Ovary (tissue), 9 donors: ENCODE results near the gene SLC25A29. TPM values are rescaled to one million over a fixed set of nuclear protein-coding genes. Genes with fewer than 3 reads are reported as not detected.

ENCODE experiments used
- DNase-seq, 5 donors: peaks; one replicate each; pipeline ENCODE4 v3.0.0-alpha.2; 2019 to 2020
- H3K27ac ChIP-seq, 2 donors: fragments of 200-600 bp; one replicate each; pipeline versions ENCODE4 v1.5.1 to v1.8.0; 2019 to 2022
- H3K27me3 ChIP-seq: fragments of 200-600 bp; one replicate; pipeline ENCODE4 v1.8.0; 2022
- H3K36me3 ChIP-seq: fragments of 200-600 bp; sonication (generic); one replicate; pipeline ENCODE4 v1.5.1; 2019
- H3K4me1 ChIP-seq: one replicate; pipeline ENCODE4 v1.8.1; 2013; ENCODE audit warnings: mild to moderate bottlenecking, moderate library complexity; ENCODE audit not compliant: insufficient read depth
- H3K4me3 ChIP-seq: fragments of 200-600 bp; sonication (generic); one replicate; pipeline ENCODE4 v1.5.1; 2017
- H3K9me3 ChIP-seq, 2 donors: fragments of 200-600 bp in 1 of 2; sonication (generic) in 1 of 2; one replicate each; pipeline versions ENCODE4 v1.5.1 to v1.8.1; 2013 to 2019; ENCODE audit warnings: mild to moderate bottlenecking in 1 of 2, moderate library complexity in 1 of 2
- EP300 ChIP-seq: sonication (generic); formaldehyde crosslinking; IDR thresholded peaks from one replicate; pipeline ENCODE4 v1.6.1; 2017; ENCODE audit warnings: antibody characterized with exemption
- POLR2A ChIP-seq: fragments of 450-650 bp; IDR thresholded peaks from one replicate; pipeline ENCODE4 v1.6.1; 2017; ENCODE audit warnings: antibody characterized with exemption, mild to moderate bottlenecking, moderate library complexity
- WGBS, 3 donors: extraction: QIAGEN DNeasy Blood & Tissue Kit in 1 of 3; methylation state at CpG; one replicate each; pipeline versions ENCODE4 v1.1.5 to v1.1.7; 2013 to 2017; 5-methylcytosine and 5-hydroxymethylcytosine counted together
- intact Hi-C, 4 donors: fragments of 100-400 bp; cut with DNase I; formaldehyde crosslinking; loops; one replicate each; pipeline versions ENCODE4 v1.11.0 to v1.15.1; 2022 to 2023
- polyA plus RNA-seq, 2 donors: library from polyadenylated mRNA; stranded (reverse); fragments of 200-250 nt in 1 of 2; fragments of 350-450 nt in 1 of 2; fragmentation: Illumina TruSeq in 1 of 2; extraction: RNeasy Lipid Tissue Mini Kit (QIAGEN cat#74804) in 1 of 2; gene quantifications; one replicate each; pipeline ENCODE4 v1.2.3, GENCODE V29; 2013 to 2014
- total RNA-seq, 7 donors: library from RNA; depleted of rRNA in 2 of 7; stranded (reverse); fragments of >200 nt in 2 of 7; fragmentation: NEBNext Ultra II Directional in 3 of 7; extraction: Animal tissue kit (Norgen Biotek cat#: 25700) in 3 of 7; gene quantifications; one replicate each; pipeline versions ENCODE4 v1.1.0 to v1.2.4, GENCODE V29; 2016 to 2023
- TF ChIP-seq, protein P1 (sequence below), 3 donors: fragments of 450-650 bp in 2 of 3; fragments of 200-600 bp in 1 of 3; IDR thresholded peaks; one replicate each; pipeline versions ENCODE4 v1.5.1 to v1.8.0; 2016 to 2022; ENCODE audit warnings: antibody characterized with exemption in 3 of 3, mild to moderate bottlenecking in 1 of 3
- donor health status: DM: no; HTN: no; CAD: no; lungs with moderate emphysema.
- donor health status: DM: no; HTN: no; CAD: no.
- donor health status: Bipolar disorder and iron deficiency.
- donor health status: DM: yes; HTN: yes; CAD: no.
- donor health status: DM: no; HTN: no; CAD: no.
- donor health status: DM: yes; HTN: yes; CAD: no.

SLC25A29 gene
- total and polyA plus RNA-seq, 9 donors = 9.1 to 177 (median 69.9) TPM

DNA sequence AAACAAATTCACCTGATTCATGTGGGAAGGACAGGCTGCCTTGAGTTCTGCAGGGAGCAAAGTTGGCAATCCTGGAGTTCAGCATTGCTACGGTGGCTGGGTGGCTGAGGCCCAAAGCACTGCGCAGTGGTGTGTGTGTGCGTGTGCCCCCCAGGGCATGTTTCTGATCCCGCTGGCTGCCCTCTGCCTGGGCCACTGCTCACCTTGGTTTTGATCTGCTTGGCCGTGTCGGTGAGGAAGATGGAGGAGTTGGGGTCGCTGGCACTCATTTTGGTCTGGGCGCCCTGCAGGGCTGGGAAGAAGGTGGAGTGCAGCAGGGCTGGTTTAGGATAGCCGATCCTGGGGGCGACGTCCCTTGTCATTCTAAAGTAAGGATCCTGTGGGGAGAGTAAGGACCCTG lies 36.0 kb upstream of the SLC25A29 start:
- no peaks in the 10 kb centered on the region for H3K9me3 ChIP-seq
- intact Hi-C loops = no loop called here
- H3K27me3 ChIP-seq = no peaks in the 10 kb centered on the region
- TF ChIP-seq, protein P1, sequence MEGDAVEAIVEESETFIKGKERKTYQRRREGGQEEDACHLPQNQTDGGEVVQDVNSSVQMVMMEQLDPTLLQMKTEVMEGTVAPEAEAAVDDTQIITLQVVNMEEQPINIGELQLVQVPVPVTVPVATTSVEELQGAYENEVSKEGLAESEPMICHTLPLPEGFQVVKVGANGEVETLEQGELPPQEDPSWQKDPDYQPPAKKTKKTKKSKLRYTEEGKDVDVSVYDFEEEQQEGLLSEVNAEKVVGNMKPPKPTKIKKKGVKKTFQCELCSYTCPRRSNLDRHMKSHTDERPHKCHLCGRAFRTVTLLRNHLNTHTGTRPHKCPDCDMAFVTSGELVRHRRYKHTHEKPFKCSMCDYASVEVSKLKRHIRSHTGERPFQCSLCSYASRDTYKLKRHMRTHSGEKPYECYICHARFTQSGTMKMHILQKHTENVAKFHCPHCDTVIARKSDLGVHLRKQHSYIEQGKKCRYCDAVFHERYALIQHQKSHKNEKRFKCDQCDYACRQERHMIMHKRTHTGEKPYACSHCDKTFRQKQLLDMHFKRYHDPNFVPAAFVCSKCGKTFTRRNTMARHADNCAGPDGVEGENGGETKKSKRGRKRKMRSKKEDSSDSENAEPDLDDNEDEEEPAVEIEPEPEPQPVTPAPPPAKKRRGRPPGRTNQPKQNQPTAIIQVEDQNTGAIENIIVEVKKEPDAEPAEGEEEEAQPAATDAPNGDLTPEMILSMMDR (IDR thresholded peaks at IDR 0.05) = no peak
- TF ChIP-seq EP300 (no peak), POLR2A (no peak)
- H3K4me3 ChIP-seq = no peak overlapping the region
- 93 to 97% (median 96%) methylated on average over 11 of the region's 11 CpGs for WGBS, 3 donors
- no peak for DNase-seq
- no peaks in the 10 kb centered on the region for H3K36me3 ChIP-seq
- no peaks in the 10 kb centered on the region for H3K4me1 ChIP-seq
- H3K27ac ChIP-seq = no peak overlapping the region

DNA sequence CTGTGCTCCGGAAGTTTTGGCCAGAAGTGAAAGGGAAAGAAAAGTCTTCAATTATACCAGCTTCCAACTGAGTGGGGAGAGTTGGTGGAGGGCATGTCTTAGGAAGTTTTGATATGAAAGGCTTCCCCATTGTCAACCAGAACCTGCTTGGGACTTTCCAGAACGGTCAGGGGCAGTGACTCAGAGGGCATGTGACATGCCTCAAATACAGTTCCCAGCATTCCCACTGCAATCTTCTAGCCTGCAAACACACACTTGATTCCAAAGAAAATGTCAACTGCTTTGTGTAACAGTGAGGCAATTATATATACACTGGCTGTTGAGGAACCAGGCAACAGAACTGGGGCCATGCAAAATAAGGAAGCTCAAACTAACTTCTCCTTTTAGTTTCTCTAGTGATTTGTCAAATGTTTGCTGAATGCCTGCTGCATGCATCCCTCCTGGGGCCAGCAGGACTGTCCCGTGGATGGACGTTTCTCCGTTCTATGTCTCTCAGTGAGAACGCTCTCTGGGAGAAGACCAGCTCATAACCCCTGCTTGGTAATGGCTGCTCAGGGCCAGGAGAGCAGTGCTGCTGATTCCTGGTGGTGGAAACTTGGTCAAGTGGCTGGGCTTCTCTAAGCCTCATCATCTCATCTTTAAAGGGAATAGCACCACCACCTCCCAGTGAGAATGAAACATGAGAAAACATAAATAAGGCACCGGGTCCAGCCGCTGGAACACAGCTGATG lies 35.2 kb upstream of the SLC25A29 start:
- TF ChIP-seq EP300 = no peak
- TF ChIP-seq, protein P1 (IDR thresholded peaks at IDR 0.05) = no peak
- no peak for TF ChIP-seq POLR2A
- Histone ChIP-seq H3K4me1 (no peaks in the 10 kb centered on the region), H3K4me3 (no peak overlapping the region), H3K9me3 (no peaks in the 10 kb centered on the region), H3K27me3 (no peaks in the 10 kb centered on the region), H3K27ac (peak overlapping the region in 1 of 2 donors; percentile 5), H3K36me3 (no peaks in the 10 kb centered on the region)
- 59 to 66% (median 65%) methylated on average over 8 of the region's 8 CpGs for WGBS, 3 donors
- peak in 1 of 5 donors; percentile 16 for DNase-seq
- intact Hi-C loops = no loop called here

DNA sequence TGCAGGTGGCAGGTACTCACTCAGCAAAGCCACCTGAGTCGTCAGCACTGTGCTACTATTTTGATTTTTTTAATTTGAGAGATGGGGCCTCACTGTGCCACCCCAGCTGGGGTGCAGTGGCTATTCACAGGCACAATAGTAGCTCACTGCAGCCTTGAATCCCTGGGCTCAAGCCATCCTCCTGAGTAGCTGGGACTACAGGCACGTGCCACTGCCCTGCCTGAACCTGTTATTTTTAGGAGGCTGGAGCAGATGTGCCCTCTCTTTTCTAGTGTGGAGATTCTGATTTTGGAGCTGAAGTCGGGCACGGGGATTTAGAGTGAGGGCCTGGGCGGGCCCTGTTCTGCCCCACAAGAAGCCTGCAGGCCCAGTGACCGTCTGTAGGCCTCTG lies 34.2 kb upstream of the SLC25A29 start:
- TF ChIP-seq POLR2A (no peak), EP300 (no peak)
- TF ChIP-seq, protein P1 (IDR thresholded peaks at IDR 0.05) = no peak
- DNase-seq = peak in 2 of 5 donors; percentile 1 to 5
- H3K4me3 ChIP-seq = no peak overlapping the region
- 71 to 83% (median 77%) methylated on average over 6 of the region's 6 CpGs for WGBS, 3 donors
- H3K36me3 ChIP-seq = no peaks in the 10 kb centered on the region
- H3K9me3 ChIP-seq = no peaks in the 10 kb centered on the region
- H3K27me3 ChIP-seq = no peaks in the 10 kb centered on the region
- intact Hi-C loops = no loop called here
- no peaks in the 10 kb centered on the region for H3K4me1 ChIP-seq
- no peak overlapping the region for H3K27ac ChIP-seq

DNA sequence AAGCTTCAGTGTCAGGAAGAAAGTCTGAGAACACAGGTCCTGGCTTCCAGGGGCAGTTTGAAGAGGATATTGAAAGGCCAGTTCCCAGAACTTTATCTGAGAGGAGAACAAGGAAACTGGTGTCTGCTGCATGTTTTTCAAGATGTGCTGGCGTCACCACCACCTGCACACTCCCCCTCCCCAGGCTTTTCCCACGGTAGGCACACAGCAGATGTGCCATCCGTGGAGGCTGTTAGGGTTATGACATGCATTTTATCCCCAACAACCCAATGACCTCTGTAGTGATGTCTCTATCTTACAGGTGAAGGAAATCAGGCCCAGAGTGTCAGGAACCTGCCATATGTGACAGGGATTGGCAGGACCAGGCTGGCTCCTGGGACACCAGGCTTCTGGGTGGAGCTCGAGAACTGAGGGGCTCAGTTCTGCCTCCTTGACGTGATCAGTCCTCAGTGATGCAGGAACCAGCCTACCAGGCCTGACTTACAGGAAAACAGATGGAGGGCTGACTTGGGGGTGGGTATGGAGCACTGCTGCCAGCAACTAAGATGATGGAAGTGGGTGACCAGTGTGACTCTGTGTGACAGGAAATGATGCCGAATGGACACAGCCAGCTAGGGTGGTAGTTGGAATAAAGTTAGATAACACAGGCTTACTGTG lies 33.6 kb upstream of the SLC25A29 start:
- no peak overlapping the region for H3K4me3 ChIP-seq
- H3K4me1 ChIP-seq = no peaks in the 10 kb centered on the region
- no peaks in the 10 kb centered on the region for H3K27me3 ChIP-seq
- H3K27ac ChIP-seq = no peak overlapping the region
- intact Hi-C loops = no loop called here
- 89 to 90% (median 89%) methylated on average over 6 of the region's 6 CpGs for WGBS, 3 donors
- no peaks in the 10 kb centered on the region for H3K9me3 ChIP-seq
- H3K36me3 ChIP-seq = no peaks in the 10 kb centered on the region
- DNase-seq = peak in 2 of 5 donors; percentile 2 to 6
- TF ChIP-seq EP300 (no peak), POLR2A (no peak)
- TF ChIP-seq, protein P1 (IDR thresholded peaks at IDR 0.05) = no peak
